MM.1S (cell line): ENCODE results near the gene EYA2.

Experiments used
- DNase-seq: peaks from one replicate; pipeline ENCODE4 v3.0.0-alpha.2; 2015
- H2AFZ ChIP-seq: fragments of 300-600 bp; sonication (generic); 2 replicates; pipeline ENCODE4 v1.6.0; 2016; ENCODE audit warnings: antibody characterized with exemption, low read length
- H3F3A ChIP-seq: fragments of 300-600 bp; sonication (generic); 2 replicates; pipeline ENCODE4 v1.6.1; 2016; ENCODE audit warnings: mild to moderate bottlenecking, antibody characterized with exemption, low read length, moderate library complexity, mixed read lengths; ENCODE audit not compliant: insufficient read depth
- H3K27ac ChIP-seq: fragments of 300-600 bp; sonication (generic); 2 replicates; pipeline ENCODE4 v1.5.1; 2016; ENCODE audit warnings: mild to moderate bottlenecking, low read length
- H3K27me3 ChIP-seq: fragments of 300-600 bp; sonication (generic); replicated peaks from 2 replicates; pipeline ENCODE4 v1.6.0; 2016; ENCODE audit warnings: low read length; ENCODE audit not compliant: insufficient read depth
- H3K36me3 ChIP-seq: fragments of 300-600 bp; sonication (generic); replicated peaks from 2 replicates; pipeline ENCODE4 v1.6.1; 2016; ENCODE audit warnings: mild to moderate bottlenecking, low read length, mixed read lengths; ENCODE audit not compliant: insufficient read depth
- H3K4me1 ChIP-seq: fragments of 300-600 bp; sonication (generic); 2 replicates; pipeline ENCODE4 v1.6.1; 2016; ENCODE audit warnings: low read length, mixed read lengths
- H3K4me2 ChIP-seq: fragments of 300-600 bp; sonication (generic); 2 replicates; pipeline ENCODE4 v1.6.0; 2016; ENCODE audit warnings: low read depth, low read length
- H3K4me3 ChIP-seq: fragments of 300-600 bp; sonication (generic); 2 replicates; pipeline ENCODE4 v1.5.1; 2016; ENCODE audit warnings: low read length, mixed read lengths
- H3K79me2 ChIP-seq: fragments of 300-600 bp; sonication (generic); 2 replicates; pipeline ENCODE4 v1.6.1; 2016; ENCODE audit warnings: mixed run types, low read length, mixed read lengths
- H3K9ac ChIP-seq: fragments of 300-600 bp; sonication (generic); 2 replicates; pipeline ENCODE4 v1.6.1; 2016; ENCODE audit warnings: low read length, mixed read lengths
- H3K9me2 ChIP-seq: fragments of 300-600 bp; sonication (generic); replicated peaks from 2 replicates; pipeline ENCODE4 v1.6.1; 2016; ENCODE audit warnings: mild to moderate bottlenecking, low read length, mixed read lengths; ENCODE audit not compliant: insufficient read depth
- H3K9me3 ChIP-seq: fragments of 300-600 bp; sonication (generic); replicated peaks from 2 replicates; pipeline ENCODE4 v1.6.1; 2016; ENCODE audit warnings: mild to moderate bottlenecking, low read length, mixed read lengths; ENCODE audit not compliant: insufficient read depth
- H4K20me1 ChIP-seq: fragments of 300-600 bp; sonication (generic); 2 replicates; pipeline ENCODE4 v1.6.1; 2016; ENCODE audit warnings: mild to moderate bottlenecking, low read length, moderate library complexity, mixed read lengths; ENCODE audit not compliant: insufficient read depth
- EZH2 ChIP-seq: fragments of 300-600 bp; sonication (generic); optimal IDR thresholded peaks from 2 replicates; pipeline ENCODE3; 2017; ENCODE audit warnings: low read depth, mild to moderate bottlenecking, antibody characterized with exemption, low read length, mixed read lengths
- EZH2phosphoT487 ChIP-seq: fragments of 300-600 bp; sonication (generic); IDR thresholded peaks from 2 replicates; pipeline ENCODE4 v1.6.1; 2018; ENCODE audit warnings: antibody characterized with exemption, low read length
- TF ChIP-seq, protein P1 (sequence below): fragments of 300-600 bp; sonication (generic); IDR thresholded peaks from 2 replicates; pipeline ENCODE4 v1.5.1; 2016; ENCODE audit warnings: antibody characterized with exemption, low read length, mixed read lengths

Gene EYA2

DNA sequence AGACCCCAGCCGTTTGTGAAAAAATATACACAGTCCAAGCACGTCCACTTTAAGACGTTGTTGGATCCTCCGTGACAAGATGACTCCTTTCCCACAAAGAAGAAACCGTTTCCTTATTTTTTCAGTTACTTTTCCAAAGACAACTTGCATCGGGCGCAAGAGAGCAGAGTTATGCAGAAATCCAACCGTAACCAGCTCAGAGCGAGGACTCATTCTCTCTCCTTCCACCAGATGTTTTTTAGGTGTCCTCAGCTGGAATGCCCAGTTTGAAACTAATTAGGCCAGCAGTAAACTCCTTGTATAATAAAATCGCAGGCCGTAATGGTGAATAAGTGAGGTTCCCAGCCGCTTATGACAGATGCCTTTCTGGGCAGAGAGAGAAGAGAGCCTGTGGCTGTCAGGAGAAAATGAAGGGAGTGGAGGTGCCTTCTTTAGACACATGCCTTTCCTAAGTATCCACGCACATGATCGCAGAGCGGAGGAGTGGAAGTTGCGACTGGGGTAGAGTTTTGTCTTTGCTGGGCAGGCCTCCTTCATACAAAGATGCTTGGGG, 2.8 kb downstream of the EYA2 start:
- DNase-seq = no peak
- Histone ChIP-seq H3K27ac (no peak overlapping the region), H3F3A (no peaks in the 10 kb centered on the region), H3K9me3 (no peaks in the 10 kb centered on the region), H3K4me3 (no peak overlapping the region), H3K79me2 (no peaks in the 10 kb centered on the region), H3K4me1 (no peaks in the 10 kb centered on the region), H3K36me3 (no peaks in the 10 kb centered on the region), H4K20me1 (no peaks in the 10 kb centered on the region), H3K27me3 (peaks cover 15% of the 10 kb centered on the region; the same call in 1 of the 2 replicates), H3K9me2 (no peaks in the 10 kb centered on the region), H2AFZ (no peak overlapping the region), H3K9ac (no peak overlapping the region), H3K4me2 (no peak overlapping the region)
- TF ChIP-seq EZH2 (no peak), EZH2phosphoT487 (no peak)
- TF ChIP-seq, protein P1, sequence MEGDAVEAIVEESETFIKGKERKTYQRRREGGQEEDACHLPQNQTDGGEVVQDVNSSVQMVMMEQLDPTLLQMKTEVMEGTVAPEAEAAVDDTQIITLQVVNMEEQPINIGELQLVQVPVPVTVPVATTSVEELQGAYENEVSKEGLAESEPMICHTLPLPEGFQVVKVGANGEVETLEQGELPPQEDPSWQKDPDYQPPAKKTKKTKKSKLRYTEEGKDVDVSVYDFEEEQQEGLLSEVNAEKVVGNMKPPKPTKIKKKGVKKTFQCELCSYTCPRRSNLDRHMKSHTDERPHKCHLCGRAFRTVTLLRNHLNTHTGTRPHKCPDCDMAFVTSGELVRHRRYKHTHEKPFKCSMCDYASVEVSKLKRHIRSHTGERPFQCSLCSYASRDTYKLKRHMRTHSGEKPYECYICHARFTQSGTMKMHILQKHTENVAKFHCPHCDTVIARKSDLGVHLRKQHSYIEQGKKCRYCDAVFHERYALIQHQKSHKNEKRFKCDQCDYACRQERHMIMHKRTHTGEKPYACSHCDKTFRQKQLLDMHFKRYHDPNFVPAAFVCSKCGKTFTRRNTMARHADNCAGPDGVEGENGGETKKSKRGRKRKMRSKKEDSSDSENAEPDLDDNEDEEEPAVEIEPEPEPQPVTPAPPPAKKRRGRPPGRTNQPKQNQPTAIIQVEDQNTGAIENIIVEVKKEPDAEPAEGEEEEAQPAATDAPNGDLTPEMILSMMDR = no peak

DNA sequence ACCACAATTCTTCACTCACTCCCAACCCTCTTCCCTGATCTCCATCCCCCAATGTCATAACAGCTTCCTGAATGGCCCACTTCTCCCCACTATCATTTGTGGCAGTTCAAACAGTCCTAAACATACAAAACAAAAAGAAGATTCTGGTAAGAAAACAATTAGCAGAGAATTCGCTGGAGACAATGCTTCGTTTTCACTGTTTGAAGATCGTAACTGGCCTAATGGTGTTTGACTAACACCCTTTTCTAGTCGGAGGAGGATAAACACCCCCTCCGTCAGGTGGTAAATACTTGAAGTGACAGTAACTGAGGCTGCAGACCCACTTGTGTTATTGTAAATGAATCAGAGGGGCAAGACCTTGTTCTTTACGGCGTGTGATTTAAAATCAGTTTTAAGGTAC, 3.8 kb downstream of the EYA2 start:
- no peaks in the 10 kb centered on the region for H3K9me2 ChIP-seq
- no peak overlapping the region for H3K4me2 ChIP-seq
- no peak overlapping the region for H3K4me3 ChIP-seq
- H3K4me1 ChIP-seq = no peaks in the 10 kb centered on the region
- no peak for TF ChIP-seq EZH2
- TF ChIP-seq, protein P1 = no peak
- TF ChIP-seq EZH2phosphoT487 = no peak
- peaks cover 15% of the 10 kb centered on the region; the same call in 1 of the 2 replicates for H3K27me3 ChIP-seq
- no peaks in the 10 kb centered on the region for H4K20me1 ChIP-seq
- no peak for DNase-seq
- no peaks in the 10 kb centered on the region for H3K79me2 ChIP-seq
- no peaks in the 10 kb centered on the region for H3K36me3 ChIP-seq
- H3K9me3 ChIP-seq = no peaks in the 10 kb centered on the region
- H2AFZ ChIP-seq = no peak overlapping the region
- H3K9ac ChIP-seq = no peak overlapping the region
- H3K27ac ChIP-seq = no peak overlapping the region
- no peaks in the 10 kb centered on the region for H3F3A ChIP-seq

DNA sequence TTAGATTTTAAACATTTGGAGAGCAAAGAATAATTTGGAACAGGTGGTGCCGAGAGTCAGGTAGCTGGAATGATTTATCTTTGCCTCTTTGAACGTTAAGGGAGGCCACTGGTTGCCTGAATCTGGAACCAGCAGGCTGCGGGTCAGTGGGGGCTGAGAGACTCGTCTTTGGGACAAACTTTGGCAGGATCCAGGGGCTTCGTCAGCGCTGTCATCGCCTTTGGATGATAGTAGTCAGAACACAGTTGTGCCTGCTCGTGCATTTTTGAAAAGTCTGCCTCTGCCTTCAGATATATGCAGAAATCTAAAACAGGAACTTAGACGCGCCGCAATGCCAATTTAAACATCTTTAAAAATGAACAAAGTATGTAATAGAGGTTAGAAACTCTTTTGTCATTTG, 5.0 kb downstream of the EYA2 start:
- Histone ChIP-seq H3K27ac (no peak overlapping the region), H3K79me2 (no peaks in the 10 kb centered on the region), H4K20me1 (no peaks in the 10 kb centered on the region), H3K36me3 (no peaks in the 10 kb centered on the region), H3K9ac (no peak overlapping the region), H3K27me3 (peaks cover 15% of the 10 kb centered on the region; the same call in 1 of the 2 replicates), H3K4me1 (no peaks in the 10 kb centered on the region), H2AFZ (no peak overlapping the region), H3F3A (no peaks in the 10 kb centered on the region), H3K4me3 (no peak overlapping the region), H3K9me2 (no peaks in the 10 kb centered on the region), H3K4me2 (no peak overlapping the region), H3K9me3 (no peaks in the 10 kb centered on the region)
- TF ChIP-seq EZH2 (no peak), EZH2phosphoT487 (no peak)
- TF ChIP-seq, protein P1 = no peak
- no peak for DNase-seq
